A549 (cell line): ENCODE measurements around the gene NTSR1. TPM values are rescaled to one million over a fixed set of nuclear protein-coding genes. Genes with fewer than 3 reads are reported as not detected.

Experiments used
- ATAC-seq, 2 experiments: fragments of 200-7000 bp in 1 of 2; fragments of >200 bp in 1 of 2; cut with Nextera tagmentation in 1 of 2; cut with Tn5 transposase in 1 of 2; 3 replicates each; pipeline versions ENCODE4 v1.8.0 to v1.9.1; 2018 to 2020; ENCODE audit warnings: mild to moderate bottlenecking in 1 of 2, moderate library complexity in 1 of 2
- CTCF ChIA-PET: fragments of 300-600 bp; sonication (Branson Sonifier 250); formaldehyde crosslinking; extraction: SDS; loops from one replicate; lab custom pipeline; 2021; ENCODE audit warnings: antibody characterized with exemption, inconsistent platforms; lab: Yijun Ruan, JAX
- POLR2A ChIA-PET: fragments of 350-600 bp; formaldehyde crosslinking; extraction: SDS; loops from one replicate; lab custom pipeline; 2021; ENCODE audit warnings: antibody characterized with exemption, inconsistent platforms; lab: Yijun Ruan, JAX
- DNase-seq, 2 experiments: peaks; one replicate each; pipeline versions ENCODE4 v3.0.0 to v3.0.0-alpha.2; 2011 to 2016; ENCODE audit warnings: low read depth in 1 of 2, low spot score in 1 of 2
- FAIRE-seq: peaks from 2 replicates; lab custom pipeline; 2011; peaks lifted over from hg19 to GRCh38; lab: Jason Lieb, UNC
- H3K27ac ChIP-seq, 2 experiments: fragments of >200 bp; sonication (Bioruptor Twin); formaldehyde crosslinking; 3 replicates each; pipeline ENCODE4 v1.5.1; 2016 to 2017
- H3K4me1 ChIP-seq: fragments of >200 bp; sonication (Bioruptor Twin); formaldehyde crosslinking; 3 replicates; pipeline ENCODE4 v1.6.1; 2016
- H3K4me2 ChIP-seq: fragments of >200 bp; sonication (Bioruptor Twin); formaldehyde crosslinking; 3 replicates; pipeline ENCODE4 v1.6.1; 2016
- H3K4me3 ChIP-seq: fragments of >200 bp; sonication (Bioruptor Twin); formaldehyde crosslinking; 3 replicates; pipeline ENCODE4 v1.5.1; 2016
- H3K9me3 ChIP-seq: fragments of >200 bp; sonication (Bioruptor Twin); formaldehyde crosslinking; 3 replicates; pipeline ENCODE4 v1.6.1; 2016
- BHLHE40 ChIP-seq: IDR thresholded peaks from 2 replicates; pipeline ENCODE4 v1.6.1; 2012; ENCODE audit warnings: low read depth, low read length, inconsistent platforms
- CBX8 ChIP-seq: fragments of 200-600 bp; sonication (generic); IDR thresholded peaks from 2 replicates; pipeline ENCODE4 v1.6.1; 2016
- CHD2 ChIP-seq: fragments of 150-350 bp; IDR thresholded peaks from 2 replicates; pipeline ENCODE4 v1.6.1; 2014; ENCODE audit warnings: low read length; ENCODE audit not compliant: partially characterized antibody
- CHD4 ChIP-seq: fragments of 200-600 bp; sonication (generic); IDR thresholded peaks from 2 replicates; pipeline ENCODE4 v1.6.1; 2016; ENCODE audit warnings: antibody characterized with exemption, mild to moderate bottlenecking, borderline replicate concordance
- EHMT2 ChIP-seq: fragments of 200-600 bp; sonication (generic); IDR thresholded peaks from 2 replicates; pipeline ENCODE4 v1.6.1; 2016; ENCODE audit warnings: antibody characterized with exemption, low read depth, mild to moderate bottlenecking, moderate library complexity
- ESRRA ChIP-seq: fragments of 150-350 bp; IDR thresholded peaks from 2 replicates; pipeline ENCODE4 v1.6.1; 2014; ENCODE audit warnings: mild to moderate bottlenecking, low read length, borderline replicate concordance
- FOSL2 ChIP-seq, 2 experiments: fragments of 450-650 bp in 1 of 2; fragments of >200 bp in 1 of 2; sonication (Bioruptor Twin) in 1 of 2; formaldehyde crosslinking; IDR thresholded peaks; 2 replicates each; pipeline versions ENCODE4 v1.5.0 to v1.6.1; 2016 to 2020; ENCODE audit warnings: mild to moderate bottlenecking in 1 of 2, moderate library complexity in 1 of 2
- GATA3 ChIP-seq: IDR thresholded peaks from 2 replicates; pipeline ENCODE4 v1.6.1; 2012; ENCODE audit warnings: borderline replicate concordance
- HOXA7 ChIP-seq: fragments of 250-450 bp; sonication (Bioruptor Pico); IDR thresholded peaks from 2 replicates; pipeline ENCODE4 v1.5.0; 2020; ENCODE audit warnings: mild to moderate bottlenecking, moderate library complexity
- HOXB13 ChIP-seq: fragments of 250-450 bp; sonication (Bioruptor Pico); IDR thresholded peaks from 2 replicates; pipeline ENCODE4 v1.5.0; 2020; ENCODE audit warnings: low read depth, mild to moderate bottlenecking, moderate library complexity
- JUN ChIP-seq, 2 experiments: fragments of >200 bp; sonication (Bioruptor Twin); formaldehyde crosslinking; IDR thresholded peaks; 2 replicates in 1 of 2; 3 replicates in 1 of 2; pipeline ENCODE4 v1.6.1; 2016 to 2017
- NPAS2 ChIP-seq: fragments of 250-450 bp; sonication (Bioruptor Pico); IDR thresholded peaks from 2 replicates; pipeline ENCODE4 v1.8.0; 2022; ENCODE audit warnings: mild to moderate bottlenecking, moderate library complexity, borderline replicate concordance
- NR3C1 ChIP-seq: fragments of >200 bp; sonication (Bioruptor Twin); formaldehyde crosslinking; IDR thresholded peaks from 3 replicates; pipeline ENCODE4 v1.6.1; 2017
- PHF8 ChIP-seq: fragments of 200-600 bp; sonication (generic); IDR thresholded peaks from 2 replicates; pipeline ENCODE4 v1.6.1; 2016; ENCODE audit warnings: low read depth, mild to moderate bottlenecking, antibody characterized with exemption, moderate library complexity, borderline replicate concordance
- POLR2AphosphoS2 ChIP-seq: conservative IDR thresholded peaks from 2 replicates; pipeline ENCODE4 v1.6.1; 2012; ENCODE audit warnings: low read length, improper control_type of control experiment, inconsistent platforms
- RAD21 ChIP-seq, 2 experiments: fragments of >200 bp in 1 of 2; sonication (Bioruptor Twin) in 1 of 2; formaldehyde crosslinking in 1 of 2; IDR thresholded peaks in 1 of 2; conservative IDR thresholded peaks in 1 of 2; 2 replicates in 1 of 2; 3 replicates in 1 of 2; pipeline ENCODE4 v1.6.1; 2012 to 2018; ENCODE audit warnings: inconsistent platforms in 1 of 2
- RARB ChIP-seq: fragments of 250-450 bp; sonication (Bioruptor Pico); IDR thresholded peaks from 2 replicates; pipeline ENCODE4 v1.8.0; 2021; ENCODE audit warnings: mild to moderate bottlenecking, moderate library complexity
- SMC3 ChIP-seq: fragments of >200 bp; sonication (Bioruptor Twin); formaldehyde crosslinking; IDR thresholded peaks from 3 replicates; pipeline ENCODE4 v1.6.1; 2018; ENCODE audit warnings: inconsistent platforms
- ZC3H11A ChIP-seq: fragments of 450-650 bp; IDR thresholded peaks from 2 replicates; pipeline ENCODE4 v1.6.1; 2014; ENCODE audit warnings: antibody characterized with exemption, mild to moderate bottlenecking
- ZFP36 ChIP-seq: fragments of 450-650 bp; IDR thresholded peaks from 2 replicates; pipeline ENCODE4 v1.6.1; 2014; ENCODE audit warnings: borderline replicate concordance; ENCODE audit not compliant: partially characterized antibody
- ZSCAN20 ChIP-seq: fragments of 250-450 bp; sonication (Bioruptor Pico); IDR thresholded peaks from 2 replicates; pipeline ENCODE4 v1.8.0; 2022; ENCODE audit warnings: mild to moderate bottlenecking, moderate library complexity
- WGBS: methylation state at CpG from one replicate; pipeline ENCODE4 v1.1.6; 2017; ENCODE audit errors: missing lambda C conversion rate; 5-methylcytosine and 5-hydroxymethylcytosine counted together
- polyA plus RNA-seq, 4 experiments: library from polyadenylated mRNA; depleted of rRNA in 3 of 4; stranded (reverse); fragments of >200 nt; fragmentation: RNase III in 1 of 4; extraction: RNeasy Plus Mini Kit Qiagen cat#74134 plus additional on column Dnase treatment in 1 of 4; gene quantifications; 2 replicates in 3 of 4; 3 replicates in 1 of 4; pipeline ENCODE4 v1.2.3, GENCODE V29; 2011 to 2017
- TF ChIP-seq, protein P1 (sequence below): IDR thresholded peaks from 2 replicates; pipeline ENCODE4 v1.6.1; 2012
- TF ChIP-seq, protein P2 (sequence below): IDR thresholded peaks from 2 replicates; pipeline ENCODE4 v1.6.1; 2012; ENCODE audit warnings: low read depth, borderline replicate concordance
- TF ChIP-seq, protein P3 (sequence below): fragments of 250-450 bp; sonication (Bioruptor Pico); IDR thresholded peaks from 2 replicates; pipeline ENCODE4 v1.5.0; 2020; ENCODE audit warnings: low read depth, mild to moderate bottlenecking, moderate library complexity

Gene NTSR1
- polyA plus RNA-seq, 2 of the 4 experiments (the other 2 are of a cell fraction): 0.03 TPM; not detected in 1

DNA sequence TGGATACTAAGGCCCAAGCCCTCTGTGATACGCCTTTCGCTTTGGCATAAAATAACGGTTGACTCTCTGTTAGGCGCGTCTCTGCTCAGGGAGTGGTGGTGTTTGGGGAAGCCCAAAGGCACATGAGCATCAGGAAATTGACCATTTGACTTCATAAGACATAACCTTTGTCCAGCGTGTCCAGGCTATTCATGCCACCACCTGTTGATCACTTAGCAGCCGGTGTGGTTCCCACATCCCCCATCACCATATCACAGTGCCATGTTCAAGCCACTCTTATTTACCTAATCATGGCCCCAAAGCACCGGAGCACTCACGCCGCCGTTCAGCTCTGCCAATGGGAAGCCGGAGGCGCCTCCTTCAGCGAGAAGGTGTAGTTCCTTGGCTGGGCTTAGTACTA, 38.5 kb upstream of the NTSR1 start:
- no peak for DNase-seq
- ChIA-PET POLR2A (no interaction called here), CTCF (interaction anchor here (0.6 to 15.7 kb wide), 16 partner anchors 8 to 158 kb away, joined by 3 to 311 read pairs (median 4); partner anchors contain the start of gene OGFR)
- no peak for TF ChIP-seq ESRRA
- Histone ChIP-seq H3K4me2 (no peak overlapping the region), H3K27ac (no peak overlapping the region), H3K4me3 (no peak overlapping the region), H3K9me3 (no peaks in the 10 kb centered on the region), H3K4me1 (no peaks in the 10 kb centered on the region)
- WGBS: 97% methylated on average over 14 of the region's 14 CpGs
- FAIRE-seq: no peak
- no peak for ATAC-seq

DNA sequence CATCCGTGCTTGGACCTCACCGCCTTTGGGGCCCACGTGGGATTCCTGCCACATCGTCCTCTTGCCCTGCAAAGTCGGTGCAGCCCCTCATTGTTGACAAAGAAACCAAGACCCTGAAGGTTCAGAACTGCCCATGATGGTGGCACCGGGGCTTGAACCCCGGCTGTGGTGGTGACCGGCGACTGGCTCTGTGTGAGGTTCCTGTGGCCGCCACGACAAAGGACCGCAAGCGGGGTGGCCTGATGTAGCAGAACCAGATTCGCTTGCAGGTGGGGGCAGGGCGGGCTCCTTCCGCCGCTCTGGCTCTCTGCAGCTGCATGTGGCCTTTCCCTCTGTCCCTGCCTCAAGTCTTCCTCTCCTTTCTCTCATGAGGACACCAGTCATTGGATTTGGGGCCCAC, 37.6 kb upstream of the NTSR1 start:
- POLR2A ChIA-PET: no interaction called here
- Histone ChIP-seq H3K4me3 (no peak overlapping the region), H3K4me1 (no peaks in the 10 kb centered on the region), H3K9me3 (no peaks in the 10 kb centered on the region), H3K4me2 (no peak overlapping the region), H3K27ac (no peak overlapping the region)
- ATAC-seq: no peak
- DNase-seq: no peak
- TF ChIP-seq FOSL2 (IDR thresholded peaks at IDR 0.05): no peak
- no peak for TF ChIP-seq FOSL2 (CRISPR knock-in tag; IDR thresholded peaks at IDR 0.05)
- TF ChIP-seq NPAS2 (CRISPR knock-in tag): no peak
- no peak for TF ChIP-seq NR3C1
- no peak for TF ChIP-seq CBX8
- TF ChIP-seq RAD21 (conservative IDR thresholded peaks at IDR 0.05 in 1 of 2, IDR thresholded peaks at IDR 0.05 in 1 of 2): no peak
- TF ChIP-seq HOXA7: no peak
- no peak for TF ChIP-seq CHD4
- TF ChIP-seq PHF8: no peak
- no peak for TF ChIP-seq POLR2AphosphoS2
- TF ChIP-seq GATA3: no peak
- no peak for TF ChIP-seq EHMT2
- no peak for TF ChIP-seq SMC3
- no peak for TF ChIP-seq ZSCAN20
- TF ChIP-seq CHD2: no peak
- TF ChIP-seq, all 56 proteins: peak for 0
- no peak for FAIRE-seq
- CTCF ChIA-PET: interaction anchor here (1.0 to 15.7 kb wide), 3 partner anchors 17 to 136 kb away, joined by 3 to 311 read pairs (median 60); partner anchors contain the start of gene OGFR
- 82% methylated on average over 16 of the region's 17 CpGs for WGBS

DNA sequence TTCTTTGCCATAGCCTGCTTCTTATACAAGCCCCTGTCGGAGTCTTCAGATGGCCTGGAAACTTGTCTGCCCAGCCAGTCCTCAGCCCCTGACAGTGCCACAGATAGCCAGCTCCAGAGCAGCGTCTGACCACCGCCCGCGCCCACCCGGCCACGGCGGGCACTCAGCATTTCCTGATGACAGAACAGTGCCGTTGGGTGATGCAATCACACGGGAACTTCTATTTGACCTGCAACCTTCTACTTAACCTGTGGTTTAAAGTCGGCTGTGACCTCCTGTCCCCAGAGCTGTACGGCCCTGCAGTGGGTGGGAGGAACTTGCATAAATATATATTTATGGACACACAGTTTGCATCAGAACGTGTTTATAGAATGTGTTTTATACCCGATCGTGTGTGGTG, 36.9 kb upstream of the NTSR1 start:
- no peak overlapping the region for H3K4me2 ChIP-seq
- H3K9me3 ChIP-seq: no peaks in the 10 kb centered on the region
- TF ChIP-seq BHLHE40: no peak
- no peak for TF ChIP-seq FOSL2 (IDR thresholded peaks at IDR 0.05)
- no peak for TF ChIP-seq FOSL2 (CRISPR knock-in tag; IDR thresholded peaks at IDR 0.05)
- no peak for TF ChIP-seq JUN (IDR thresholded peaks at IDR 0.05)
- TF ChIP-seq HOXB13 (CRISPR knock-in tag): no peak
- no peak for TF ChIP-seq ESRRA
- no peak for TF ChIP-seq RAD21 (conservative IDR thresholded peaks at IDR 0.05 in 1 of 2, IDR thresholded peaks at IDR 0.05 in 1 of 2)
- TF ChIP-seq, protein P1, sequence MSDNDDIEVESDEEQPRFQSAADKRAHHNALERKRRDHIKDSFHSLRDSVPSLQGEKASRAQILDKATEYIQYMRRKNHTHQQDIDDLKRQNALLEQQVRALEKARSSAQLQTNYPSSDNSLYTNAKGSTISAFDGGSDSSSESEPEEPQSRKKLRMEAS: no peak
- TF ChIP-seq, protein P2, sequence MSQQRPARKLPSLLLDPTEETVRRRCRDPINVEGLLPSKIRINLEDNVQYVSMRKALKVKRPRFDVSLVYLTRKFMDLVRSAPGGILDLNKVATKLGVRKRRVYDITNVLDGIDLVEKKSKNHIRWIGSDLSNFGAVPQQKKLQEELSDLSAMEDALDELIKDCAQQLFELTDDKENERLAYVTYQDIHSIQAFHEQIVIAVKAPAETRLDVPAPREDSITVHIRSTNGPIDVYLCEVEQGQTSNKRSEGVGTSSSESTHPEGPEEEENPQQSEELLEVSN: no peak
- TF ChIP-seq, protein P3, sequence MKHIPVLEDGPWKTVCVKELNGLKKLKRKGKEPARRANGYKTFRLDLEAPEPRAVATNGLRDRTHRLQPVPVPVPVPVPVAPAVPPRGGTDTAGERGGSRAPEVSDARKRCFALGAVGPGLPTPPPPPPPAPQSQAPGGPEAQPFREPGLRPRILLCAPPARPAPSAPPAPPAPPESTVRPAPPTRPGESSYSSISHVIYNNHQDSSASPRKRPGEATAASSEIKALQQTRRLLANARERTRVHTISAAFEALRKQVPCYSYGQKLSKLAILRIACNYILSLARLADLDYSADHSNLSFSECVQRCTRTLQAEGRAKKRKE (CRISPR knock-in tag): no peak
- no peak for TF ChIP-seq ZC3H11A
- no peak for TF ChIP-seq ZFP36
- TF ChIP-seq CHD4: no peak
- no peak for TF ChIP-seq RARB (CRISPR knock-in tag)
- no peak overlapping the region for H3K27ac ChIP-seq
- H3K4me1 ChIP-seq: no peaks in the 10 kb centered on the region
- ChIA-PET CTCF (interaction anchor here (15.7 kb wide), 1 partner anchor 118 kb away, joined by 311 read pairs; no protein-coding TSS in a partner anchor), POLR2A (no interaction called here)
- no peak for DNase-seq
- FAIRE-seq: no peak
- 89% methylated on average over 15 of the region's 15 CpGs for WGBS
- H3K4me3 ChIP-seq: no peak overlapping the region
- ATAC-seq: no peak
